CD4-positive, alpha-beta memory T cell (primary cell): ENCODE measurements around the gene LPP. TPM values are rescaled to one million over a fixed set of nuclear protein-coding genes. Genes with fewer than 3 reads are reported as not detected.

Experiments
- CTCF ChIA-PET: fragments of 350-600 bp; sonication (Branson Sonifier 250); formaldehyde crosslinking; loops from one replicate; lab custom pipeline; 2021; ENCODE audit warnings: inconsistent platforms; ENCODE audit not compliant: partially characterized antibody; lab: Charles Lee
- POLR2A ChIA-PET: fragments of 350-600 bp; sonication (Branson Sonifier 250); formaldehyde crosslinking; loops from one replicate; lab custom pipeline; 2021; ENCODE audit not compliant: partially characterized antibody; lab: Charles Lee
- DNase-seq, 5 donors: peaks; one replicate each; pipeline versions ENCODE4 v3.0.0 to v3.0.0-alpha.2; 2020 to 2022; ENCODE audit warnings: mixed read lengths in 1 of 5
- H3K27ac ChIP-seq: one replicate; pipeline ENCODE4 v1.7.0; 2013; ENCODE audit warnings: low read depth, low read length
- H3K27me3 ChIP-seq: 2 replicates; pipeline ENCODE4 v1.7.0; 2013; ENCODE audit warnings: mild to moderate bottlenecking, low read length, moderate library complexity; ENCODE audit not compliant: insufficient read depth
- H3K36me3 ChIP-seq: 2 replicates; pipeline ENCODE4 v1.7.0; 2013; ENCODE audit warnings: mild to moderate bottlenecking, low read length, moderate library complexity; ENCODE audit not compliant: insufficient read depth
- H3K4me1 ChIP-seq: 2 replicates; pipeline ENCODE4 v1.7.0; 2013; ENCODE audit warnings: mild to moderate bottlenecking, low read length, moderate library complexity; ENCODE audit not compliant: insufficient read depth
- H3K4me3 ChIP-seq, 2 donors: one replicate each; pipeline ENCODE4 v1.7.0; 2013; ENCODE audit warnings: low read length in 2 of 2, mild to moderate bottlenecking in 1 of 2
- H3K9me3 ChIP-seq, 2 donors: one replicate each; pipeline ENCODE4 v1.7.0; 2013; ENCODE audit warnings: low read length in 2 of 2, control low read depth in 1 of 2; ENCODE audit not compliant: control insufficient read depth in 1 of 2
- H3K27ac Mint-ChIP-seq, 7 donors: one replicate each; pipeline ENCODE4 v1.8.0; 2020 to 2021; ENCODE audit warnings: mixed read lengths in 7 of 7, mild to moderate bottlenecking in 6 of 7, inconsistent platforms in 3 of 7, moderate library complexity in 3 of 7
- H3K27me3 Mint-ChIP-seq, 2 donors: one replicate each; pipeline ENCODE4 v1.8.0; 2020 to 2021; ENCODE audit warnings: mixed read lengths in 2 of 2
- H3K36me3 Mint-ChIP-seq, 2 donors: one replicate each; pipeline ENCODE4 v1.8.0; 2020 to 2021; ENCODE audit warnings: mixed read lengths in 2 of 2, inconsistent platforms in 1 of 2, mild to moderate bottlenecking in 1 of 2
- H3K4me1 Mint-ChIP-seq, 4 donors: one replicate each; pipeline ENCODE4 v1.8.0; 2020 to 2021; ENCODE audit warnings: mixed read lengths in 4 of 4, mild to moderate bottlenecking in 1 of 4
- H3K4me3 Mint-ChIP-seq, 8 donors: one replicate each; pipeline ENCODE4 v1.8.0; 2020 to 2021; ENCODE audit warnings: mixed read lengths in 8 of 8, mild to moderate bottlenecking in 7 of 8, moderate library complexity in 6 of 8, inconsistent platforms in 3 of 8
- H3K9me3 Mint-ChIP-seq, 8 donors: one replicate each; pipeline ENCODE4 v1.8.0; 2020 to 2021; ENCODE audit warnings: mixed read lengths in 8 of 8, mild to moderate bottlenecking in 5 of 8, inconsistent platforms in 3 of 8, moderate library complexity in 1 of 8
- intact Hi-C: fragments of 100-400 bp; cut with micrococcal nuclease; formaldehyde crosslinking; loops from one replicate; pipeline ENCODE4 v1.15.1; 2023
- polyA plus RNA-seq, 2 donors: library from polyadenylated mRNA; unstranded; fragments of 300-500 nt; fragmentation: Illumina TruSeq; gene quantifications; one replicate each; pipeline ENCODE4 v1.2.3, GENCODE V29; 2021
- total RNA-seq, 2 experiments: library from RNA; stranded (reverse); gene quantifications; one replicate each; pipeline ENCODE4 v1.2.3, GENCODE V29; 2021

Gene LPP
- total and polyA plus RNA-seq, 4 experiments from 2014 or later, result 10.4 to 27.2 (median 24.7) TPM

DNA sequence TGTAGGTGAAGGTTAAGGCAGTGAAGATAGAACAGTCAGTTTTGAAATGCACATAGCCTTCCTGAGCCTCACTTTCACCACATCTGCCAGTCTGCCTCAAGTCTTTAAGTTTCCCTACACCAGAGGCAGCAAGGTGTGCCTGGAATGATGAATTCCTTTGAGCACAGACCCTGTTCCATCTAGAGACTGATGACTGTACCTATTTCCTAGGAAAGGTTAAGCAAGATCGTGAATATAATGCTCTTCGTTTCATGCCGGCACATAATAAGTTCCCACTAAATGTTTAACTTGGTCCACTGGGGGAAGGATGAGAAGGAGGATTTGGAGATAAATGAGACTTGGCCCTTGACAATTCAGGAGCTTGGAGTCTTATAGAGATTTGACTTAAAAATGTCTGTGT is 141.9 kb downstream of the LPP start:
- no peak overlapping the region for H3K27ac ChIP-seq
- H3K9me3 Mint-ChIP-seq, result no peaks in the 10 kb centered on the region
- H3K36me3 Mint-ChIP-seq, result peaks cover 4 to 18% of the 10 kb centered on the region in 2 donors
- ChIA-PET POLR2A (no interaction called here), CTCF (no interaction called here)
- no peaks in the 10 kb centered on the region for H3K36me3 ChIP-seq
- peaks cover 29 to 48% (median 44%) of the 10 kb centered on the region in 4 donors for H3K4me1 Mint-ChIP-seq
- H3K27me3 Mint-ChIP-seq, result no peaks in the 10 kb centered on the region
- intact Hi-C loops, result no loop called here
- peak overlapping the region in 1 of 7 donors; percentile 17 for H3K27ac Mint-ChIP-seq
- no peaks in the 10 kb centered on the region for H3K27me3 ChIP-seq
- H3K4me3 ChIP-seq, result no peak overlapping the region
- DNase-seq, result no peak
- no peak overlapping the region for H3K4me3 Mint-ChIP-seq
- H3K9me3 ChIP-seq, result no peaks in the 10 kb centered on the region
- peaks cover 21% of the 10 kb centered on the region for H3K4me1 ChIP-seq

DNA sequence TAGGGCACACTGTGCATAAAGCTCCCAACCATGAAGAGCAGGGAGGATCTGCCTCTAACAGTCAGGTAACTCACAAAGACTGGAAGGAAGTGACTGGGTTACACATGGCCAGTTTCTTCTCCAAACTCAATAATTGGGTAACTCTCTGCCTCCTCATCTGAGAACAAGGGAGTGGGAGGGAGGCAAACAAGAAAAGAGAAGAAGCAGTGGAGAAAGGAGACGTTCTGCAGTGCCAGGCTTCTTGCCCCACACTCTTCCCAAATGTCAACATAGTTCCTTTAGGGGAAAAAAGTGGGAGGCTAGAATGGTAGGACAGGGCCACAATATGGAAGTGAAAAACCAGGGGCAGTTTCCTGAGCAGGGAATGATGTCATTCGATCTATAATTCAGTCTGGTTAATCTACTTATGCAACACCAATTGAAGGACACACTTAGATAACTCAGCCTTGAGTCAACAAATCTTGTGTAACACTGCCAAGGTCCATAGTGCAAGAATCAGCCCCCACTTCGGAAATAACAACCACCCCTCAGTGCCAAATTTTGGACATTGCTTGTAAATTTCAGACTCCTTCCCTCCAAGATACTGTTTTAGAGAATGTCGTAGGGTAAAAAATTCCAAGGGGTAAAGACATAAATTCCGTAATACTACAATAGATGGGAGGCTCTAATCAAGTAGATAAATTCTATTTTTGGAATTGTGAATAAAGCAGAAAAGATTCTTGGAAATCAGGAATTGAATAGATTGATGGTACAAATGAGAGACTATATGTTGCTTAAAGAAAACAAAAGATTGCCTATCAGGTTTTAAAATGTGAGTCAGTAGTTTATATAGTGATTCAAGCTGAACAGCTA is 143.0 kb downstream of the LPP start:
- H3K36me3 ChIP-seq, result no peaks in the 10 kb centered on the region
- POLR2A ChIA-PET, result no interaction called here
- CTCF ChIA-PET, result interaction anchor here (1.0 kb wide), 1 partner anchor 14 kb away, joined by 3 read pairs; no protein-coding TSS in a partner anchor
- peak overlapping the region in 1 of 8 donors; percentile 40 for H3K4me3 Mint-ChIP-seq
- H3K4me3 ChIP-seq, result no peak overlapping the region
- no peaks in the 10 kb centered on the region for H3K27me3 ChIP-seq
- H3K4me1 Mint-ChIP-seq, result peaks cover 27 to 45% (median 43%) of the 10 kb centered on the region in 4 donors
- H3K27ac ChIP-seq, result no peak overlapping the region
- intact Hi-C loops, result no loop called here
- H3K27me3 Mint-ChIP-seq, result no peaks in the 10 kb centered on the region
- H3K4me1 ChIP-seq, result peaks cover 21% of the 10 kb centered on the region
- H3K36me3 Mint-ChIP-seq, result peaks cover 2 to 9% of the 10 kb centered on the region in 2 donors
- no peak overlapping the region for H3K27ac Mint-ChIP-seq
- no peaks in the 10 kb centered on the region for H3K9me3 ChIP-seq
- no peak for DNase-seq
- H3K9me3 Mint-ChIP-seq, result no peaks in the 10 kb centered on the region

- no peaks in the 10 kb centered on the region for H3K9me3 Mint-ChIP-seq
- POLR2A ChIA-PET, result no interaction called here
- no peaks in the 10 kb centered on the region for H3K9me3 ChIP-seq
- no peak for DNase-seq
- CTCF ChIA-PET, result interaction anchor here (1.4 kb wide), 1 partner anchor 558 kb away, joined by 6 read pairs; no protein-coding TSS in a partner anchor
- no peak overlapping the region for H3K4me3 ChIP-seq
- H3K36me3 Mint-ChIP-seq, result peaks cover 0 to 2% of the 10 kb centered on the region in 2 donors
- peaks cover 21% of the 10 kb centered on the region for H3K4me1 ChIP-seq
- no peaks in the 10 kb centered on the region for H3K27me3 Mint-ChIP-seq
- H3K27ac ChIP-seq, result no peak overlapping the region
- no peaks in the 10 kb centered on the region for H3K27me3 ChIP-seq
- peak overlapping the region in 1 of 7 donors; percentile 23 for H3K27ac Mint-ChIP-seq
- intact Hi-C loops, result no loop called here
- no peaks in the 10 kb centered on the region for H3K36me3 ChIP-seq
- peak overlapping the region in 5 of 8 donors; percentile 1 to 41 (median 21) for H3K4me3 Mint-ChIP-seq
- peaks cover 28 to 44% (median 37%) of the 10 kb centered on the region in 4 donors for H3K4me1 Mint-ChIP-seq
These were observed 144.6 kb downstream of the LPP start for GRCh38 chr3:188298585-188298984.

DNA sequence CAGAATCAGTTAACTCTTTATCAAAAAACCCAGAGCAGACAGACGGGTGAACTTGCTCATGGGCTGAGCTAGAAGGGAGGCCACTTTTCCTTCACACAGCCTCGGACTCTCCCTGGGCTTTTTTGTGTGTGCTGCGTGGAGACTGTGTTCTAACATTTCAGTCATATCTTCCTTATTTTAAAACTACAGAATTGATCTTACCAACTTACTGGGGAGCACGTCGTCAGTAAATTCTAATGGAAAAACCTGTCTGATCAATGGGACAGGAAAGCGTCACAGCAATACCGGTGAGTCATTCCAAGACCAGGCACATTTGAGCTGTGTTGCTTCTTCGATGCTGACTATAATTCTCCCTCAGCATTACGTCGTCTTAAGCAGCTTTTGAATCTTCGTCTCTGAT is 145.1 kb downstream of the LPP start:
- H3K27ac Mint-ChIP-seq, result peak overlapping the region in 3 of 7 donors; percentile 2 to 54 (median 42)

GRCh38 chr3:188299708-188300107 is 145.8 kb downstream of the LPP start:
- Mint-ChIP-seq H3K27me3 (no peaks in the 10 kb centered on the region), H3K27ac (peak overlapping the region in 1 of 7 donors; percentile 42), H3K4me1 (peaks cover 26 to 44% (median 35%) of the 10 kb centered on the region in 4 donors), H3K9me3 (no peaks in the 10 kb centered on the region), H3K4me3 (no peak overlapping the region), H3K36me3 (peaks cover 0 to 2% of the 10 kb centered on the region in 2 donors)
- Histone ChIP-seq H3K27ac (no peak overlapping the region), H3K36me3 (no peaks in the 10 kb centered on the region), H3K4me3 (no peak overlapping the region), H3K9me3 (no peaks in the 10 kb centered on the region), H3K27me3 (no peaks in the 10 kb centered on the region), H3K4me1 (peaks cover 21% of the 10 kb centered on the region)
- no peak for DNase-seq
- POLR2A ChIA-PET, result no interaction called here
- intact Hi-C loops, result no loop called here
- CTCF ChIA-PET, result interaction anchor here (1.4 kb wide), 1 partner anchor 559 kb away, joined by 6 read pairs; no protein-coding TSS in a partner anchor

More for the DNA sequence above, 145.1 kb downstream of the LPP start:
- Mint-ChIP-seq H3K4me3 (peak overlapping the region in 7 of 8 donors; percentile 1 to 41 (median 21)), H3K4me1 (peaks cover 26 to 44% (median 36%) of the 10 kb centered on the region in 4 donors), H3K27me3 (no peaks in the 10 kb centered on the region), H3K36me3 (peaks cover 0 to 2% of the 10 kb centered on the region in 2 donors), H3K9me3 (no peaks in the 10 kb centered on the region)
- ChIA-PET CTCF (interaction anchor here (1.4 kb wide), 1 partner anchor 558 kb away, joined by 6 read pairs; no protein-coding TSS in a partner anchor), POLR2A (no interaction called here)
- intact Hi-C loops, result no loop called here
- no peaks in the 10 kb centered on the region for H3K9me3 ChIP-seq
- no peak overlapping the region for H3K4me3 ChIP-seq
- peaks cover 21% of the 10 kb centered on the region for H3K4me1 ChIP-seq
- no peaks in the 10 kb centered on the region for H3K27me3 ChIP-seq
- no peak for DNase-seq
- no peak overlapping the region for H3K27ac ChIP-seq
- H3K36me3 ChIP-seq, result no peaks in the 10 kb centered on the region

DNA sequence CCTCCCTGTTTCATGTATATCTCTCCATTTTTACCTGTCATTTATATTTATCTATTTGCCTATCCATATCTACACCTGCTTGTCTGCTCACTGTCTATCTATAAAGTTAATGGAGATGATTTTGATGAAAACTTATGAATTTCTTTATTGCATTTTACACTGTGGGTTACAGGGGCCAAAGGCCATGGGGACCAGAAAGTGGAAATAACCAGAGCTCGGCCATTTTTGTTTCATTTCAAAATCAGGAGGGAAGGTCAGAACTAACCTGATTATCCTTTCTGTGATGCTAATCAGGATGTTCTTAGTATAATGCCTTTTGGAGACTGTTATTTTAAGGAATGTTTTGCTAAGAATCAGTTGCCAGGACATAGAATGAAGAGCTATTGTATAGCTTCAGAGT is 147.2 kb downstream of the LPP start:
- peak overlapping the region in 1 of 7 donors; percentile 43 for H3K27ac Mint-ChIP-seq
- no peak overlapping the region for H3K27ac ChIP-seq

DNA sequence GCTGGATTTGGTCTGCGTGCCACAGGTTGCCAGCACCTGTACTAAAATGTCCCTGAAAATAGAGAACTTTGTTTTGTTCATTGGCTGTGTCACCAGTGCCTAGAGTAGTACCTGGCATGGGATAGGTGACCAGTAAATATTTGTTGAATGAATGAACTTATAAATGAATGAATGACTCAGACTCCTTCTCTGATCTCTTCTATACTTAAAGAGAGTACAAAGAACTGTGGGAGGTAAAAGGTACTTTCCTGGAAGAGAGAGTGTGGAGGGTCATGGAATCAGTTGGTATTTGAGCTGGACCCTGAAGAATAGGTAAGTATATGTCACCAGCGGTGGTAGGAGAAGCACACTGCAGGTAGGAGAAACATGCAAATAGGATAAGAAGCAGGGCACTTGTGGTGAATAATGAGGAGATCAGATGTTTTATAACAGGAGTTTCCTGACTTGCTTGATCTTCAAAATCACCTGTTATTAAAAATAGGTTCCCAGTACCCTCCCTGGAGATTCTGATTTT is 149.4 kb downstream of the LPP start:
- Histone ChIP-seq H3K27ac (no peak overlapping the region), H3K4me1 (peaks cover 13% of the 10 kb centered on the region), H3K4me3 (no peak overlapping the region), H3K36me3 (no peaks in the 10 kb centered on the region), H3K27me3 (no peaks in the 10 kb centered on the region), H3K9me3 (no peaks in the 10 kb centered on the region)
- H3K4me1 Mint-ChIP-seq, result peaks cover 13 to 24% (median 16%) of the 10 kb centered on the region in 4 donors
- no peak overlapping the region for H3K4me3 Mint-ChIP-seq
- no peaks in the 10 kb centered on the region for H3K9me3 Mint-ChIP-seq
- intact Hi-C loops, result no loop called here
- ChIA-PET POLR2A (no interaction called here), CTCF (no interaction called here)
- no peak overlapping the region for H3K27ac Mint-ChIP-seq
- peaks cover 6 to 10% of the 10 kb centered on the region in 2 donors for H3K36me3 Mint-ChIP-seq
- no peaks in the 10 kb centered on the region for H3K27me3 Mint-ChIP-seq
- DNase-seq, result no peak

More for the DNA sequence above, 147.2 kb downstream of the LPP start:
- Histone ChIP-seq H3K9me3 (no peaks in the 10 kb centered on the region), H3K4me1 (peaks cover 21% of the 10 kb centered on the region), H3K27me3 (no peaks in the 10 kb centered on the region), H3K36me3 (no peaks in the 10 kb centered on the region), H3K4me3 (no peak overlapping the region)
- Mint-ChIP-seq H3K9me3 (no peaks in the 10 kb centered on the region), H3K36me3 (peaks cover 6% of the 10 kb centered on the region in 2 donors), H3K4me1 (peaks cover 24 to 40% (median 31%) of the 10 kb centered on the region in 4 donors), H3K4me3 (no peak overlapping the region), H3K27me3 (no peaks in the 10 kb centered on the region)
- POLR2A ChIA-PET, result no interaction called here
- CTCF ChIA-PET, result interaction anchor here (1.3 to 1.8 kb wide), 3 partner anchors 13 to 844 kb away, joined by 3 to 4 read pairs (median 4); no protein-coding TSS in a partner anchor
- intact Hi-C loops, result no loop called here
- no peak for DNase-seq
